ENCODE results near the gene CDA.

GRCh38 chr1:20565234-20565633, 23.7 kb upstream of the CDA start:
- TF ChIP-seq EZH2 (IDR thresholded peaks at IDR 0.05; ENCODE audit: borderline replicate concordance, low read depth, low read length, severe bottlenecking) (no peak), CTCF (IDR thresholded peaks at IDR 0.05; ENCODE audit: extremely low read depth in 1 of 2, insufficient read depth in 1 of 2, low read depth in 1 of 2, low read length in 2 of 2) (no peak), POLR2A (IDR thresholded peaks at IDR 0.05; ENCODE audit: low read depth, low read length) (no peak), MAX (IDR thresholded peaks at IDR 0.05; ENCODE audit: insufficient read depth, insufficient read length) (no peak), POLR2AphosphoS5 (IDR thresholded peaks at IDR 0.05; ENCODE audit: insufficient read depth, low read depth, low read length) (no peak), GATA2 (IDR thresholded peaks at IDR 0.05; ENCODE audit: insufficient read depth, insufficient read length, low read depth, low read length) (no peak), JUN (IDR thresholded peaks at IDR 0.05; ENCODE audit: borderline replicate concordance, insufficient read depth, insufficient read length, low read depth) (no peak)
